Middle frontal gyrus (tissue), 1 donor: ENCODE results near the gene NPIPB13.
"Not testable (repeated sequence)": the region's sequence is repeated elsewhere in the genome, so short reads cannot be mapped to it uniquely, and the experiment has no call there.

ENCODE experiments used
- DNase-seq: peaks from one replicate; pipeline ENCODE4 v3.0.0-alpha.2; 2015; ENCODE audit warnings: low spot score; ENCODE audit errors: extremely low spot score

The NPIPB13 gene

GRCh38 chr16:30248379-30248778, at the start of gene NPIPB13:
NPIPB13 (minus strand) TSS chr16:30248479; CDS start chr16:30245573, 2,906 bp downstream.
- not testable (repeated sequence) for DNase-seq

GRCh38 chr16:30282357-30282756, 34.1 kb upstream of the NPIPB13 start:
- not testable (repeated sequence) for DNase-seq

GRCh38 chr16:30278523-30278922, 30.2 kb upstream of the NPIPB13 start:
- not testable (repeated sequence) for DNase-seq

GRCh38 chr16:30217082-30217481, 31.2 kb downstream of the NPIPB13 start:
- not testable (repeated sequence) for DNase-seq

- not testable (repeated sequence) for DNase-seq
Measured at GRCh38 chr16:30211414-30211813, 36.9 kb downstream of the NPIPB13 start.

- DNase-seq = not testable (repeated sequence)
Measured at GRCh38 chr16:30209032-30209431, 39.2 kb downstream of the NPIPB13 start.

- not testable (repeated sequence) for DNase-seq
Measured at GRCh38 chr16:30207063-30207704, 41.1 kb downstream of the NPIPB13 start.

- DNase-seq = not testable (repeated sequence)
Measured at GRCh38 chr16:30206252-30206651, 42.0 kb downstream of the NPIPB13 start.

- DNase-seq = not testable (repeated sequence)
Measured at GRCh38 chr16:30205541-30206236, 42.6 kb downstream of the NPIPB13 start.

- not testable (repeated sequence) for DNase-seq
Measured at GRCh38 chr16:30199608-30200343, 48.5 kb downstream of the NPIPB13 start.

GRCh38 chr16:30199049-30199448, 49.2 kb downstream of the NPIPB13 start, which contains the start of gene SULT1A3:
SULT1A3 (plus strand) TSS chr16:30199255; CDS start chr16:30200729, 1,474 bp downstream.
- DNase-seq = not testable (repeated sequence)
